ENCODE results near the gene ARFGEF3. TPM values are rescaled to one million over a fixed set of nuclear protein-coding genes. Genes with fewer than 3 reads are reported as not detected.

The ARFGEF3 gene
- total RNA-seq, 5 donors from 2014 or later (not counting 1 experiment from before 2014, with no cell fraction given): 0.09 to 0.12 (median 0.10) TPM; not detected in 2

DNA sequence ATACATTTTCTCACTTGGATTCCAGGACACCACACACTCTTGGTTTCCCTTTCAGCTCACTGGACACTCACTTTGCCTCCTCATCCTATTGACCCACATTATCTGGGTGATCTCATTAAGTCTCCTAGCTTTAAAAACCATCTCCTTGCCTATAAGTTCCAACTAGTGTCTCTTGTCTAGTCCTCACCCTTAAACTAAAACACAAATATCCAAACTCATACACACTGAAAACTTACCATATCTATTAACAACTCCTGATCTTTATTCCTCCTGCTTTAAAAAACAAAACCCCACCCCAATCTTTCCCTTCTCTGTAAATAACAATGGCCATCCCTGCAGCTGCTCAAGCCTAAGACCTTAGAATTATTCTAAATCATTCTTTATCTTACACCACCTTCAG, 212.5 kb downstream of the ARFGEF3 start:
- Mint-ChIP-seq H3K4me3 (no peak overlapping the region), H3K4me1 (peaks cover 0 to 2% (median 0%) of the 10 kb centered on the region in 3 donors), H3K27ac (no peak overlapping the region), H3K36me3 (no peaks in the 10 kb centered on the region), H3K27me3 (peaks cover 0 to 6% of the 10 kb centered on the region in 2 donors), H3K9me3 (no peaks in the 10 kb centered on the region)
- Histone ChIP-seq H3K27ac (ENCODE audit: low read length) (no peak overlapping the region), H3K9me3 (no peaks in the 10 kb centered on the region), H3K4me1 (ENCODE audit: control insufficient read depth in 1 of 2, extremely low read depth in 1 of 2, insufficient read depth in 2 of 2, low read length in 2 of 2) (no peaks in the 10 kb centered on the region), H3K4me3 (ENCODE audit: control insufficient read depth in 1 of 2, extremely low read depth in 1 of 2, low read length in 1 of 2) (no peak overlapping the region), H3K27me3 (replicated peaks in 1 of 2; ENCODE audit: control insufficient read depth in 2 of 2, extremely low read depth in 1 of 2, insufficient read depth in 2 of 2, low read length in 1 of 2) (peaks cover 0 to 3% of the 10 kb centered on the region in 2 experiments), H3K36me3 (ENCODE audit: control insufficient read depth in 2 of 2, extremely low read depth in 1 of 2, insufficient read depth in 1 of 2, low read length in 1 of 2) (no peaks in the 10 kb centered on the region)
- no peak for DNase-seq
- ChIA-PET CTCF (no interaction called here), POLR2A (no interaction called here)
- no peak for ATAC-seq (replicated peaks in 1 of 4)

DNA sequence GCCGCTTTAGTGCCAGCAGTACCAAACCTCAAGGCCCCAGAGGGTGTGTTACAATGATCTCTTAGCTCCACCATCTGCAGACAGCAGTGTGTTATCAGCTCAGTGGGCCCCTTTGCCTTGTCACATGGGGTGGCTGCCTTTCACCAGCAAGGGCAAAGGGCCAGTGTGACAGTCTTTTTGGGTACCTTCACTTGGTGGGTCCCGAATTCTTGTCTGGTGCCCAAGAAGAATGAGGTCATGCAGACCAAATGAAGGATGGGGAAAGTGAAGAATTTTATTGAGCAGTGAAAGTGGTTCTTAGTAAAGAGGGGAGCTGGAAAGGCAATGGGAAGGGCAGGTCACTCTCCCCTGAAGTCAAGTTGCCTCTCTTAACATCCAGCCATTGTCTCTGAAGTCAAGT, 213.1 kb downstream of the ARFGEF3 start:
- no peak overlapping the region for H3K27ac Mint-ChIP-seq
- 100% methylated on average over 1 of the region's 2 CpGs for whole genome bisulfite sequencing (ENCODE audit: insufficient coverage)

DNA sequence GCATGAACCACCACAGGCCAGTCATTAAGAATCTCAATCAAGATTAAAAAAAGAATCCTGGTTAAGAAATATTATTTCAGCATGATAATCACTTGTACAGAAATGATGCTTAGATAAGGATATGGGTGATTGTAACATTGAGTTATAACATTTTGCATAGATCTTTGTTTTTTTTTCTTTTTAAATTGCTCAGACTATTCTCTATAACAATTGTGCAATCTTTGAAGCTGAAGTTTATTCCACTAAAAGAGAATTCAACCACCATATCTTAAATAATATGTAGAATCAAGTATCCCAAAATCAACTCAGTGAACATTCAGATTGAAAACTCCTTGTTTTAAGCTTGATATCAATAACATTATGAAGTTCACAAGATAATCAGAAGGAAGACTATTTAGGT, 215.3 kb downstream of the ARFGEF3 start:
- Mint-ChIP-seq H3K4me3 (no peak overlapping the region), H3K27me3 (peaks cover 0 to 6% of the 10 kb centered on the region in 2 donors), H3K36me3 (no peaks in the 10 kb centered on the region), H3K27ac (no peak overlapping the region), H3K9me3 (no peaks in the 10 kb centered on the region), H3K4me1 (peaks cover 0 to 2% (median 0%) of the 10 kb centered on the region in 3 donors)
- CTCF ChIA-PET: interaction anchor here in 1 of 2 donors (0.6 to 0.7 kb wide), 2 partner anchors 38 to 121 kb away, joined by 3 to 4 read pairs; no protein-coding TSS in a partner anchor
- Histone ChIP-seq H3K4me3 (ENCODE audit: control insufficient read depth in 1 of 2, extremely low read depth in 1 of 2, low read length in 1 of 2) (no peak overlapping the region), H3K36me3 (ENCODE audit: control insufficient read depth in 2 of 2, extremely low read depth in 1 of 2, insufficient read depth in 1 of 2, low read length in 1 of 2) (no peaks in the 10 kb centered on the region), H3K27me3 (replicated peaks in 1 of 2; ENCODE audit: control insufficient read depth in 2 of 2, extremely low read depth in 1 of 2, insufficient read depth in 2 of 2, low read length in 1 of 2) (peaks cover 0 to 7% of the 10 kb centered on the region in 2 experiments), H3K27ac (ENCODE audit: low read length) (no peak overlapping the region), H3K9me3 (no peaks in the 10 kb centered on the region), H3K4me1 (ENCODE audit: control insufficient read depth in 1 of 2, extremely low read depth in 1 of 2, insufficient read depth in 2 of 2, low read length in 2 of 2) (no peaks in the 10 kb centered on the region)
- DNase-seq (no peak), ATAC-seq (replicated peaks in 1 of 4) (no peak)
- POLR2A ChIA-PET: no interaction called here

More for the DNA sequence above, 213.1 kb downstream of the ARFGEF3 start:
- Histone ChIP-seq H3K4me3 (ENCODE audit: control insufficient read depth in 1 of 2, extremely low read depth in 1 of 2, low read length in 1 of 2) (no peak overlapping the region), H3K27me3 (replicated peaks in 1 of 2; ENCODE audit: control insufficient read depth in 2 of 2, extremely low read depth in 1 of 2, insufficient read depth in 2 of 2, low read length in 1 of 2) (peaks cover 0 to 3% of the 10 kb centered on the region in 2 experiments), H3K36me3 (ENCODE audit: control insufficient read depth in 2 of 2, extremely low read depth in 1 of 2, insufficient read depth in 1 of 2, low read length in 1 of 2) (no peaks in the 10 kb centered on the region), H3K9me3 (no peaks in the 10 kb centered on the region), H3K4me1 (ENCODE audit: control insufficient read depth in 1 of 2, extremely low read depth in 1 of 2, insufficient read depth in 2 of 2, low read length in 2 of 2) (no peaks in the 10 kb centered on the region), H3K27ac (ENCODE audit: low read length) (no peak overlapping the region)
- no peak overlapping the region for H3K4me3 Mint-ChIP-seq
- no peaks in the 10 kb centered on the region for H3K9me3 Mint-ChIP-seq
- no peak for ATAC-seq (replicated peaks in 1 of 4)
- ChIA-PET POLR2A (no interaction called here), CTCF (no interaction called here)
- DNase-seq: no peak
- peaks cover 0 to 2% (median 0%) of the 10 kb centered on the region in 3 donors for H3K4me1 Mint-ChIP-seq
- H3K36me3 Mint-ChIP-seq: no peaks in the 10 kb centered on the region
- H3K27me3 Mint-ChIP-seq: peaks cover 0 to 6% of the 10 kb centered on the region in 2 donors

DNA sequence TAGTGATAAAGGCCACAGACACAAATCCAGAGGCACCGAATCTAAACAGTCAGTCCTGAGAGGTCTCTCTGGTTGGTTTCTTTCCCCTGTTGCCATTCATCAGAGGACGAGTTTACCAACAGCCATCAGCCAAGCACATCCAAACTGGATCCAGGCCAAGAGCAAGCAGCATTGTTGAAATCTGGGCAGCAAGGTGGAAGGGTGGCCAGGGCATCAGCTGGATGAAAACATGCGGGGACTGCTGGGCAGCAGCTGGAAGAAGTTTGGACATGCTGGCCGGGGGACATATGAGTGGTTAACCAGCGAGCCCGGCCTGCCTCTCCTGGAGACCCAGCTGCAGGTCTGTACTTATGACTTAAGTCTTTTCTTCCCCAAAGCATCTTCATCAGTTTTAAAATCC, 216.1 kb downstream of the ARFGEF3 start, which contains the start of gene SMIM28:
Gene SMIM28, plus strand, starts transcription at position 62 of the 400 bp plus-strand sequence. Its CDS starts 168 bp downstream, at position 230.
- no peak within 1 kb of the TSS for H3K27ac Mint-ChIP-seq
- Histone ChIP-seq H3K4me1 (ENCODE audit: control insufficient read depth in 1 of 2, extremely low read depth in 1 of 2, insufficient read depth in 2 of 2, low read length in 2 of 2) (no peaks in the 10 kb centered on the region), H3K4me3 (ENCODE audit: control insufficient read depth in 1 of 2, extremely low read depth in 1 of 2, low read length in 1 of 2) (no peak within 1 kb of the TSS), H3K27me3 (replicated peaks in 1 of 2; ENCODE audit: control insufficient read depth in 2 of 2, extremely low read depth in 1 of 2, insufficient read depth in 2 of 2, low read length in 1 of 2) (peaks cover 0 to 13% of the 10 kb centered on the region in 2 experiments), H3K36me3 (ENCODE audit: control insufficient read depth in 2 of 2, extremely low read depth in 1 of 2, insufficient read depth in 1 of 2, low read length in 1 of 2) (no peaks in the 10 kb centered on the region), H3K27ac (ENCODE audit: low read length) (no peak within 1 kb of the TSS), H3K9me3 (no peaks in the 10 kb centered on the region)
- CTCF ChIA-PET: interaction anchor here (0.6 to 0.7 kb wide), 2 partner anchors 120 to 1662 kb away, joined by 4 to 5 read pairs; no protein-coding TSS in a partner anchor
- H3K36me3 Mint-ChIP-seq: no peaks in the 10 kb centered on the region
- H3K4me3 Mint-ChIP-seq: no peak within 1 kb of the TSS
- WGBS (ENCODE audit: insufficient coverage): 85% methylated on average over 4 of the region's 6 CpGs
- ATAC-seq (replicated peaks in 1 of 4): no peak
- no peak for DNase-seq
- no peaks in the 10 kb centered on the region for H3K4me1 Mint-ChIP-seq
- no peaks in the 10 kb centered on the region for H3K9me3 Mint-ChIP-seq
- POLR2A ChIA-PET: interaction anchor here in 1 of 2 donors (0.6 kb wide), 1 partner anchor 27 kb away, joined by 3 read pairs; no protein-coding TSS in a partner anchor
- H3K27me3 Mint-ChIP-seq: peaks cover 0 to 9% of the 10 kb centered on the region in 2 donors

DNA sequence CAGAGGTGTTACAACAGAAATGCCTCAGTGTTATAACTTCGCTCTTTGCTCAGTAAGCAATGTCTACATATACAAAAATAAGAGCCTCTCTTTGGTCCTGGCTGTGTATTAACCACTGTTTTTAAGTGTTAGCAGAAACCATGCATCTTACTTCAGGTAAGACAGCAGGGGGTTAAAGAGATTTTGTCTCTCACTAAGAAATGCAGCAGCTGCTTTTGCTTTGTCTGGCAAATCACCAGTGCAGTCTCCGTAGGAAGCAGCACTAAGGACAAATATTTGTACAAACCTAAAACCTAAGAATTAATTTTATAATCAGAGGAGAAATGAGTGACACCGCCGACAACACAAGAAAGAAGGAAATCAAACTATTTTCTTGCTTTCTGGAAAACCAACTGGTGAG, 216.7 kb downstream of the ARFGEF3 start:
- Mint-ChIP-seq H3K27ac (no peak overlapping the region), H3K36me3 (no peaks in the 10 kb centered on the region), H3K9me3 (no peaks in the 10 kb centered on the region), H3K27me3 (peaks cover 0 to 11% of the 10 kb centered on the region in 2 donors), H3K4me1 (no peaks in the 10 kb centered on the region), H3K4me3 (no peak overlapping the region)
- Histone ChIP-seq H3K36me3 (ENCODE audit: control insufficient read depth in 2 of 2, extremely low read depth in 1 of 2, insufficient read depth in 1 of 2, low read length in 1 of 2) (no peaks in the 10 kb centered on the region), H3K4me1 (ENCODE audit: control insufficient read depth in 1 of 2, extremely low read depth in 1 of 2, insufficient read depth in 2 of 2, low read length in 2 of 2) (no peaks in the 10 kb centered on the region), H3K27ac (ENCODE audit: low read length) (no peak overlapping the region), H3K4me3 (ENCODE audit: control insufficient read depth in 1 of 2, extremely low read depth in 1 of 2, low read length in 1 of 2) (no peak overlapping the region), H3K9me3 (no peaks in the 10 kb centered on the region), H3K27me3 (replicated peaks in 1 of 2; ENCODE audit: control insufficient read depth in 2 of 2, extremely low read depth in 1 of 2, insufficient read depth in 2 of 2, low read length in 1 of 2) (peaks cover 0 to 13% of the 10 kb centered on the region in 2 experiments)
- ChIA-PET CTCF (no interaction called here), POLR2A (no interaction called here)
- no peak for ATAC-seq (replicated peaks in 1 of 4)
- WGBS (ENCODE audit: insufficient coverage): no CpG with 5 or more reads among the region's 4 CpGs
- DNase-seq: no peak

DNA sequence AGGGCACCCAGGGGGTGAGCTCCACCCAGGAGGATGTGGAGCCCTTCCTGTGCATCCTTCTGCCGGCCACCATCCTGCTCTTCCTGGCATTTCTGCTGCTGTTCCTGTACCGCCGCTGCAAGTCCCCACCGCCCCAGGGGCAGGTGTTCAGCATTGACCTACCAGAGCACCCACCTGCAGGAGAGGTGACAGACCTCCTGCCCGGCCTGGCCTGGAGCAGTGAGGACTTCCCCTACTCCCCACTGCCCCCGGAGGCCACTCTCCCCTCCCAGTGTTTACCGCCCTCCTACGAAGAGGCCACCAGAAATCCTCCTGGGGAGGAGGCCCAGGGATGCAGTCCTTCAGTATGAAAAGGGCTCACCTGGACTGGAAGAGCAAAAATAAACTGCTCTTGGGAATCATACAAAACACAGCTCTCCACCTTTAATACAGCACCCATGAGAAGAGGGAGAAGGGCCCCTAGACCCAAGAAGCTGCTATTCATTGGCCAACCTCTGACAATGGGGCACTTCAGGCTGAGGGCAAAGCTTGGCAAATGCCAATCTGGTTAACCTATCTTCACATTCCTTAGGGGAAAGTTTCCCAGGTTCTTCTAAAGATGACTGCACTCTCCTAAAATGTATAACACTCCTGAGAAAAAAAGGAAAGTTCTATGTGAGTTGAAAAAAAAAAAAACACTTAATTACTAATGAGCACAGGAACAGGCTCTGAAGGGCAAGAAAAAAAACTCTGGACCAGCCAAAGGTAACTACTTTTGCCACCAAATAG, 220.9 kb downstream of the ARFGEF3 start:
- Mint-ChIP-seq H3K27ac (no peak overlapping the region), H3K4me3 (no peak overlapping the region), H3K27me3 (peaks cover 0 to 6% of the 10 kb centered on the region in 2 donors), H3K4me1 (no peaks in the 10 kb centered on the region), H3K9me3 (no peaks in the 10 kb centered on the region), H3K36me3 (no peaks in the 10 kb centered on the region)
- no peak for ATAC-seq (replicated peaks in 1 of 4)
- H3K4me1 ChIP-seq (ENCODE audit: control insufficient read depth in 1 of 2, extremely low read depth in 1 of 2, insufficient read depth in 2 of 2, low read length in 2 of 2): no peaks in the 10 kb centered on the region
- CTCF ChIA-PET: no interaction called here
- H3K4me3 ChIP-seq (ENCODE audit: control insufficient read depth in 1 of 2, extremely low read depth in 1 of 2, low read length in 1 of 2): no peak overlapping the region
- POLR2A ChIA-PET: no interaction called here
- WGBS (ENCODE audit: insufficient coverage): 92% methylated on average over 4 of the region's 8 CpGs
- H3K9me3 ChIP-seq: no peaks in the 10 kb centered on the region
- no peak for DNase-seq
- peaks cover 0 to 19% of the 10 kb centered on the region in 2 experiments for H3K27me3 ChIP-seq (replicated peaks in 1 of 2; ENCODE audit: control insufficient read depth in 2 of 2, extremely low read depth in 1 of 2, insufficient read depth in 2 of 2, low read length in 1 of 2)
- H3K27ac ChIP-seq (ENCODE audit: low read length): no peak overlapping the region
- no peaks in the 10 kb centered on the region for H3K36me3 ChIP-seq (ENCODE audit: control insufficient read depth in 2 of 2, extremely low read depth in 1 of 2, insufficient read depth in 1 of 2, low read length in 1 of 2)
